NCI-H2171 treated with DMSO at 0.1 percent for 48 hours (cell line): ENCODE results near the gene PERCC1.
"Not testable (repeated sequence)": the region's sequence is repeated elsewhere in the genome, so short reads cannot be mapped to it uniquely, and the experiment has no call there.

ENCODE experiments used
- DNase-seq: peaks from one replicate; lab custom pipeline; 2025; lab: John Stamatoyannopoulos, UW

The PERCC1 gene

DNA sequence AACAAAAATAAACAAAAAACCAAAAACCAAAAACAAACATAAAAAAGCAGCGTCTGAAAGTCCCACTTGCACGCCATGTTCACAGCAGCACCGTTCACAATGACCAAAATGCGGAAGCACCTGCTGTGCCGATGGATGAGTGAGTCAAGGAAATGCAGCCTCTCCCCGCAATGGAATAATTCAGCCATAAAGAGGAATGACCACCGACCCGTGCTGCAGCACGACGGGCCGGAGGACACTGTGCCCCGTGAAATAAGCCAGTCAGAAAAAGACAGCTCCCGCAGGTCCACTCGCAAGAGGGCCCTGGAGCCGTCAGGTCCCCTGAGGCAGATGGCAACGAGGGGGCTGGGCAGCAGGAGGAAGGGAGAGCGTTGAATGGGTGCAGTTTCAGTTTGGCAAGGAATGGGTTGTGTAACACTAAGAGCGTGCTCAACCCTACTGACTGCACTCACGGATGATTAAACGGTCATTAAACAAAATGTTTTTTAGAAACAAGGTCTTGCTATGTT is 38.9 kb downstream of the PERCC1 start:
- no peak for DNase-seq

DNA sequence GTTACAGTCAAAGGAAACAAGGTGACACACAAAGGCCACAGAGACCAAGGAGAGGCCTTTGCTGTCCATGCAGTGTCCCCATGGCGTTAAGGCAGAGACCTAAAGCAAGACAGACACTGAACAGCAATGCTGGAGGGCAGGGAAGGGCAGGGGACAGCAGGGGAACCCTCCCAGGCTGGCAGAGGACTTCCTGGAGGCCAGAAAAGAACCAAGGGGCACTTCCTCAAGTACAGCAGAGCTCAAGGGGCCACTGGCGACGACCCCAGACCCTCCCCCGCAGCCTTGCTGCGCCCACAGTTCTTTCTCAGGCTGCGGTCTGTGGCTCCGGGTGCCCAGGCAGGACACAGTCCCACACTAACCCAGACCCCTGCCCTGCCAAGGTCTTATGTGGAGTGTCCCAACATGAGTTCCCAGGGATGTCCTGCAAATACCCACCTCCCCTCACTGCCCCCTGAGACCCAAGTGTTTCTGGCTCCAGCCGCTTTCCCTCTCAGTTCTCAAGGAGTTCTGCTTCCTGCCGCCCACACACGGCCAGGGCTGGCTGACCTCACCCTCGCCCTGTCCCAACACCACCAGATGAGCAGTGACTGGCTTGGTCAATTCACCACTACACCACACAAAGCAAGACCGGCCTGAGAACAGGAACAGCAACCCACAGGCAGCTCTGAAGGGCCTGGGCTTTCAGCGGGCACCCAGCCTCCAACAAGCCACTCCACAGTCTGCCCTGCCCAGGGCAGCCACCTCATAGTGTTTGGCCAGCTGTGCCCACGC is 39.8 kb downstream of the PERCC1 start:
- no peak for DNase-seq

DNA sequence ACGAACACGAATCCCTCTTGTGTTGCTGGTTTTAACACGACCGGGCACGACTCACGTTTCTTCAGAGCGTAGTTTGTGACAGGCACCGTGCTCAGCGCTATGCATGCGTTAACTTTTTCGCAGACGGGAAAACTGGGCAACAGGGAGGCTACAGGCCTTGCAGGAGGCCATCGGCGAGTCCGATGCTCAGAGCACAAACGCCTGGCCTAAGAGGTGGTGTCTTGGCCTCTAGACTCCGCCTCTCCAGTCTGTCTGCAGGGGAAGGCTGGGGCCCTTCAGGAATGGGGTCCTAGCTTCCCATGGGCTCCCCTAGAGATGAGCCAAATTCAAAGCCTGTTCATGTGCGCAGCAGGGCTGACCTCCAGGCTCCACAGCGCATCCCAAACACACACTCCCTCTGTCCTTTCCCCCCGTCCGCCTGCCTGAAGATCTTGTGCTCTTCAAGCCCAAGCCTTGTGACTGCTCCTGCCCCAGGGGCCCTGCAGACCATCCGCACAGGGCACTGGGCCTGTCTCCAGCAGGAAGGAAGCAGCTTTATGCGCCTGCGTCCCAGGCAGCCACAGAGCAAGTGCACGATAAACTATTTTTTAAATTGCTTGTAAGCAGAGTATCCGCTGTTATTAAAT is 40.8 kb downstream of the PERCC1 start:
- no peak for DNase-seq

DNA sequence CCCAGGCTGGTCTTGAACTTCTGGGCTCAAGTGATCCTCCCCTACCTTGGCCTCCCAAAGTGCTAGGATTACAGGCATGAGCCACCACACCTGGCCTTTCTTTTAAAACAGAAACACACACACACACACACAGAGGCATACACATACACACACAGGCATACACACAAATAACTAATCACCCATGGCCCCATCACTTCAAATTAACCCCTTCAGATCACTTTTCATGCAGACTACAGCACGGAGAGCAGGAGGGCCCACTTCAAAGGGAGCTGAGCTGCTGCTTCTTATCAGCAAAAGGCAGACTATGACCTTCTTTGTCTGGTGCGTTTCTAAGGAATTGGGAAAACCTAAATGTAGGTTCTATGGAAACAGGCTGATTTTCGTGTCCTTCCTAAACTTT is 42.1 kb downstream of the PERCC1 start:
- DNase-seq: no peak

DNA sequence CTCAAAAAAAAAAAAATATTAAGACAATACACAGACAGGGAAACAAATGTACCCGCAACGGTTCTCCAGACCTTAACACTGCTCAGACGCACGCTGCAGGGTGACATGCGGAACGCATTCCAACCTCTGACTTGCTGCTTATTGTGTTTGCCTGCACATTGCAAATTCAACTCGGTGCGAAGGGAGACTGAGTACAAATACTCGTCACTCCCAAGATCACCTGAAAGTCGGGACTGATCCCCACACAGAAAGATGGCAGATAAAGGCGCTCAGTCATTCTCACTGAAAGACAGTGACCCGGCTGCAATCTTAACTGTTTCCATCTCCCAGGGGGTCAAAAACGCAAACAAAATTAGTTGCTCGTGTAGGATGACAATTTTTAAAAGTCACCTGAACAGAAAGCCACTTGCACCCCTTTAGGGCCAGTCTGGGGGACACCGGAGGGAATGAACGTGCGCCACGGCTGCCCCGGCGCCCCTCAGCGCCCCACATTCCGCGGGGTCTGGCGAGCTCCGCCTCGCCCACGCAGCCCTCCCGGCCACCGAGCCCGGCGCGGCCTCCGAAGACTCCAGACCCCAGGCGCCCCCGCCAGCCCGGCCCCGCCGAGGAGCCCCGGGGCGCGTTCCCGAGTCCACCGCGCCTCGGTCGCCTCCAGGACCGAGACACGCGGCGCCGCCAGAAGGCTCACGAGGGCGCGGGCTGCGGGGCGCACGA is 43.4 kb downstream of the PERCC1 start:
- DNase-seq: no peak

DNA sequence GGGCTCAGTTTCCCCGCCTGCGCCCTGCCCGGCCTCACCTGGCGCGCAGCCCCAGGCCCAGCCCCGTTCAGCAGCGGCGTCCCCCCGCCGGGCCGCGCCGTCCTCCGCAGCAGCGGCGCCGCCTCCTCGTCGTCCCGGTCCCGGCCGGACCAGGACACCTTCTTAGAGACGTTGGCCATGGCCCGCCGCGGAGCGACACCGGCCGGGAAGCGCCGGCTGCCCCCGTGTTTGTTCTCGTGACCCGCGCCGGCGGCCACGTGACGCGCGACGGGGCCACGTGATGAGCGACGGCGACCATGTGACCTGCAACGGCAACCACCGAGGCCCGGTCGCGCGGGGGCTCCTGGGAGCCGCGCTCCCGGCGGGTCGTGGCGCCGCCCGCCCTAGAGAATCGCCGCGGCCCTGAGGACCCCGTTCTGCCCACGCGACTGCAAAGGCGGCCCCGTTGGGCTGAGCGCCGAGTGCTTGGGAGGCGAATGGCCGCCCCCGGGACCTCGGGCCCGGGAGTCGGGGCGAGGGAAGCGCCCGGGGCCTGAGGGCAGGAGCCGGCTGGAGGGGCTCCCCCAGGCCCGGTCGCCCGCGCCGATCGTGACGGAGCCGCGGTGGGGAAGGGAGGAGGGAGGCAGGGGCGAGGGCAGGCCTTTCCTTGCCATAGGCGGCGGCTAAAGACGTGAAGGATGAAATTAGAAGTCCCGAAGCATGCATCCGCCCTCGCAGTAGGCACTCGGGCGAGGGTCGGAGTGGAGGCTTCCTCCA is 44.1 kb downstream of the PERCC1 start, which contains the start of gene CLCN7:
CLCN7 (minus strand) TSS at position 233 of the 756 bp plus-strand sequence; CDS start at position 179, 54 bp downstream.
- DNase-seq: peak; percentile 77

DNA sequence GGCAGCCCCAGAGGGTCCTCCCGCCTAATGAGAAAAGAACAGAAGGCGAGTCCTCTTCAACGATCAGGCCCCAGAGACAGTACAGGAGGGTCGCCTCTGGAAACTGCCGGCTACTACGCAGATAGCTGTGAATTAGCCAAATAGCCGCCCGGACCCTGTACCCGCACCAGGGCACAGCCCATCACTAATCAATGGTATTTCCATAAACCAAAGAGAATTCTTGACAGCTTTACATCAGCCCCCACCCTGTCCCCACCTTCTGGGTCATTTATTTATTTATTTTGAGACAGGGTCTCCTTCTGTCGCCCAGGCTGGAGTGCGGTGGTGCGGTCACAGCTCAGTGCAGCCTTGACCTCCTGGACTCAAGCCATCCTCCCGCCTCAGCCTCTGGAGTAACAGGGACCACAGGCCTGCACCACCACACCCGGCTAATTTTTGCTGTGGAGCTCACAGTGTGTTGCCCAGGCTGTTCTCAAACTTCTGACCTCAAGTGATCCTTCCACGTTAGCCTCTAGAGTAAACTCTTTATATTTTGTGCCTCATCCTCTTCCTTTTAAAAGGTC is 44.8 kb downstream of the PERCC1 start:
- DNase-seq: no peak

DNA sequence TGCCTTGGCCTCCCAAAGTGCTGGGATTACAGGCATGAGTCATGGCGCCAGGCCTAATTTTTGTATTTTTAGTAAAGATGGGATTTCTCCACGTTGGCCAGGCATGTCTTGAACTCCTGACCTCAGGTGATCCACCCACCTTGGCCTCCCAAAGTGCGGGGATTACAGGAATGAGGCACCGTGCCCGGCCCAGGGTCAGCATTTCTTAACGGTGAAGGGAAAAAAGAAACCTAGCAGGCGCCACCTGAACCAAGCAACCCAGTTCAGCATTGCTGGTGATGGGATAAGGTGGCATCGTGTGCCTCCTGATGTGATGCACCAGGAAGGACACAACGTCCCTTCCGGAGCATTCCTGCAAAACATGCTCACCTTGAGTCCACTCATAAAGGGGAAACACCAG is 46.2 kb downstream of the PERCC1 start:
- no peak for DNase-seq

DNA sequence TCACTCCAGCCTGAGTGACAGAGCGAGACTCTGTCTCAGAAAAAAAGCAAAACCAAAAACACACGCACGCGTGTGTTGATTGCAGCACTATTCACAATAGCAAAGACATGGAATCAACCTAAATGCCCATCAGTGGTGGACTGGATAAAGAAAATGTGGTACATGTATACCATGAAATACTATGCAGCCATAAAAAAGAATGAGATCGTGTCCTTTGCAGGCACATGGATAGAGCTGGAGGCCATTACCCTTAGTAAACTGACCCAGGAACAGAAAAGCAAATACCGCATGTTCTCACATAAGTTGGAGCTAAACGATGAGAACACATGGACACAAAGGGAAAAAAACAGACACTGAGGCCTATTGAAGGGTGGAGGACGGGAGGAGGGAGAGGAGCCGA is 48.1 kb downstream of the PERCC1 start:
- not testable (repeated sequence) for DNase-seq

DNA sequence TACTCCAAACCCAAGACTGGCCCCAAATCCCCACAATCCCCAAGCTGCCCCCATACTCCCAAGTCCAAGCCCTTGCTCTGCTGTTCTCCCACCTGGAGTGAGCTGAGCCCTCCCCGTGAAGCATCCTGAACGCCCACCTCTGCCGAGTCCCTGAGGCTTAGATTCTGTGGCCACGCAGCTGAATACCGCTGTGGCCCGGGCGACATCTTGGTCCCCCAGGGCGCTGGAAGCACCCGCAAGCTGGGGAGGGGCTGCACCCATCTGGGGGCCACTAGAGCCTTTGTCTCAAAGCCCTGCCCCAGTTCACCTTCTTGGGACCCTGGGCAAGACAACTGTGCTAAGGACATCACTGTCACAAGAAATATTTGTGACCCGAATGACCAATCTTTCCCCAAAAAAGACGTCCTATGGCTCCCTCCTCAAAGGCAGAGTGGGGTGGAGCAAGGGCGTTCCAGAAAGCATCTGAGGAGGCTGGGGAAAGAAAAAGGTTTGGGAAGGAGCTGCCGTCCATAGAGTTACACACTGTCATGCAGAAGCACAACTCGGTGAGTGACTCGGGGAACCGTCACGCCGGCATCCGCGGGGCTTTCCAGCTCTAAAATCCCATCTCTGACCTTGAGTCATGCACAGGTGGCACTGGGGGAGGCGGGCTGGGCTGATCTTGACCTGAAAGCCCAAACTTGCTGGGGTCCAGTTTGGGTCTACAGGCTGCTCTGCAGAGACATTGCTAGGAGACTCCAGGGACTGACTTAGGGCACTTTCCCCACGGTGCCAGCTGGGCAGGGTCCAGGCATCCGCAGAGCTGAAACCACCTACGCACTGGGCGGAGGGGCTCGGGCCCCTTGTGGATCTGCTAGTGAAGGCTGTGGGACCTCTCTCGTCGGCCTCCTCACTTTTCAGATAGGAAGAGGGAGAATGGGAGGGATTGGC is 51.3 kb downstream of the PERCC1 start:
- no peak for DNase-seq
